ELR (cell line): ENCODE measurements around the gene CAVIN4.
A peak's percentile ranks its signal among the peaks of the same experiment; 100 is the strongest.

Source experiments
- DNase-seq: peaks from one replicate; pipeline ENCODE4 v3.0.0-alpha.2; 2015; ENCODE audit warnings: low read depth

The CAVIN4 gene

GRCh38 chr9:100577776-100578448, at the start of gene CAVIN4:
Gene CAVIN4, plus strand, starts transcription at chr9:100578079. Its CDS starts 65 bp downstream, at chr9:100578144.
- no peak for DNase-seq

GRCh38 chr9:100534401-100534800, 43.5 kb upstream of the CAVIN4 start:
- DNase-seq, result no peak

GRCh38 chr9:100540327-100540726, 37.6 kb upstream of the CAVIN4 start:
- no peak for DNase-seq

- DNase-seq, result no peak
Observed at GRCh38 chr9:100549048-100549447, 28.8 kb upstream of the CAVIN4 start.

GRCh38 chr9:100554935-100555401, 22.9 kb upstream of the CAVIN4 start:
- no peak for DNase-seq

GRCh38 chr9:100555471-100555870, 22.4 kb upstream of the CAVIN4 start:
- DNase-seq, result no peak

- no peak for DNase-seq
Observed at GRCh38 chr9:100557053-100557452, 20.8 kb upstream of the CAVIN4 start.

GRCh38 chr9:100561256-100561655, 16.6 kb upstream of the CAVIN4 start:
- no peak for DNase-seq

- DNase-seq, result no peak
Observed at GRCh38 chr9:100567856-100568255, 10.0 kb upstream of the CAVIN4 start.

- DNase-seq, result no peak
Observed at GRCh38 chr9:100573655-100574260, 4.1 kb upstream of the CAVIN4 start.

GRCh38 chr9:100575006-100575405, 2.9 kb upstream of the CAVIN4 start:
- DNase-seq, result no peak

- DNase-seq, result peak; percentile 72
Observed at GRCh38 chr9:100575765-100576386, 2.0 kb upstream of the CAVIN4 start.

GRCh38 chr9:100578610-100579009, 731 bp downstream of the CAVIN4 start:
- no peak for DNase-seq

- no peak for DNase-seq
Observed at GRCh38 chr9:100579665-100580064, 1.8 kb downstream of the CAVIN4 start.

- DNase-seq, result no peak
Observed at GRCh38 chr9:100580257-100580656, 2.4 kb downstream of the CAVIN4 start.

- no peak for DNase-seq
Observed at GRCh38 chr9:100581081-100581480, 3.2 kb downstream of the CAVIN4 start.

GRCh38 chr9:100581661-100582060, 3.8 kb downstream of the CAVIN4 start:
- DNase-seq, result no peak

- DNase-seq, result no peak
Observed at GRCh38 chr9:100583014-100583802, 5.3 kb downstream of the CAVIN4 start.

GRCh38 chr9:100584951-100585350, 7.1 kb downstream of the CAVIN4 start:
- no peak for DNase-seq

- no peak for DNase-seq
Observed at GRCh38 chr9:100586093-100586492, 8.2 kb downstream of the CAVIN4 start.

GRCh38 chr9:100587375-100587774, 9.5 kb downstream of the CAVIN4 start:
- peak; percentile 59 for DNase-seq

GRCh38 chr9:100589582-100589981, 11.7 kb downstream of the CAVIN4 start:
- peak; percentile 64 for DNase-seq
